GM23338 (cell line): ENCODE measurements around the gene CCT6B. TPM values are rescaled to one million over a fixed set of nuclear protein-coding genes. Genes with fewer than 3 reads are reported as not detected.

Experiments
- ATAC-seq: fragments of 200-7000 bp; cut with Tn5 transposase; 3 replicates; pipeline ENCODE4 v1.9.1; 2020
- DNase-seq: peaks from one replicate; pipeline ENCODE4 v3.0.0-alpha.2; 2015; ENCODE audit warnings: low spot score
- H2AFZ ChIP-seq: fragments of 200-600 bp; sonication (generic); 2 replicates; pipeline ENCODE4 v1.8.0; 2016; ENCODE audit warnings: antibody characterized with exemption, mild to moderate bottlenecking, moderate library complexity
- H3F3A ChIP-seq: fragments of 200-600 bp; sonication (generic); replicated peaks from 2 replicates; pipeline ENCODE4 v1.8.0; 2017; ENCODE audit warnings: antibody characterized with exemption, mixed run types, low read depth
- H3K27ac ChIP-seq: fragments of 200-600 bp; sonication (generic); 2 replicates; pipeline ENCODE4 v1.6.1; 2016; ENCODE audit warnings: low read depth
- H3K27me3 ChIP-seq: fragments of 200-600 bp; sonication (generic); 2 replicates; pipeline ENCODE4 v1.8.0; 2016; ENCODE audit warnings: mild to moderate bottlenecking, mixed run types, moderate library complexity; ENCODE audit not compliant: insufficient read depth
- H3K36me3 ChIP-seq: fragments of 200-600 bp; sonication (generic); 2 replicates; pipeline ENCODE4 v1.8.0; 2016; ENCODE audit warnings: mild to moderate bottlenecking; ENCODE audit not compliant: insufficient read depth
- H3K4me1 ChIP-seq: fragments of 200-600 bp; sonication (generic); 2 replicates; pipeline ENCODE4 v1.8.0; 2016; ENCODE audit warnings: mild to moderate bottlenecking, moderate library complexity; ENCODE audit not compliant: insufficient read depth
- H3K4me2 ChIP-seq: fragments of 200-600 bp; sonication (generic); 2 replicates; pipeline ENCODE4 v1.7.1; 2017; ENCODE audit warnings: mixed run types
- H3K4me3 ChIP-seq: fragments of 200-600 bp; sonication (generic); 2 replicates; pipeline ENCODE4 v1.6.1; 2016; ENCODE audit warnings: mixed run types
- H3K79me2 ChIP-seq: fragments of 200-600 bp; sonication (generic); replicated peaks from 2 replicates; pipeline ENCODE4 v1.8.0; 2017; ENCODE audit warnings: mild to moderate bottlenecking; ENCODE audit not compliant: insufficient read depth
- H3K9me2 ChIP-seq: fragments of 200-600 bp; sonication (generic); 2 replicates; pipeline ENCODE4 v1.8.0; 2017; ENCODE audit not compliant: insufficient read depth
- H4K20me1 ChIP-seq: fragments of 200-600 bp; sonication (generic); replicated peaks from 2 replicates; pipeline ENCODE4 v1.8.0; 2017; ENCODE audit warnings: mild to moderate bottlenecking; ENCODE audit not compliant: insufficient read depth
- H3K27ac Mint-ChIP-seq: 2 replicates; pipeline ENCODE4 v1.8.0; 2020; ENCODE audit warnings: inconsistent platforms, mild to moderate bottlenecking, moderate library complexity, mixed read lengths
- H3K27me3 Mint-ChIP-seq: 3 replicates; pipeline ENCODE4 v1.8.0; 2022; ENCODE audit warnings: low read depth, mild to moderate bottlenecking, moderate library complexity, mixed read lengths, inconsistent platforms; ENCODE audit not compliant: insufficient read depth, poor library complexity
- H3K36me3 Mint-ChIP-seq: 3 replicates; pipeline ENCODE4 v1.8.0; 2021; ENCODE audit warnings: low read depth, mild to moderate bottlenecking, inconsistent platforms, moderate library complexity, mixed read lengths
- H3K4me1 Mint-ChIP-seq: 3 replicates; pipeline ENCODE4 v1.8.0; 2020; ENCODE audit warnings: mild to moderate bottlenecking, inconsistent platforms, mixed read lengths
- H3K4me3 Mint-ChIP-seq: 3 replicates; pipeline ENCODE4 v1.8.0; 2021; ENCODE audit warnings: moderate library complexity, mild to moderate bottlenecking, inconsistent platforms, mixed read lengths
- H3K9me3 Mint-ChIP-seq: 3 replicates; pipeline ENCODE4 v1.8.0; 2020; ENCODE audit warnings: moderate library complexity, mild to moderate bottlenecking, inconsistent platforms, mixed read lengths
- CREB1 ChIP-seq: fragments of 250-450 bp; sonication (Bioruptor Pico); IDR thresholded peaks from 2 replicates; pipeline ENCODE4 v1.5.0; 2020; ENCODE audit warnings: low read depth, mild to moderate bottlenecking, moderate library complexity
- CTCF ChIP-seq, 2 experiments: fragments of 200-600 bp in 1 of 2; sonication (generic) in 1 of 2; conservative IDR thresholded peaks; 2 replicates each; pipeline versions ENCODE4 v1.5.1 to v1.6.1; 2016 to 2017; ENCODE audit warnings: antibody characterized with exemption in 2 of 2, low read depth in 2 of 2, mild to moderate bottlenecking in 2 of 2, moderate library complexity in 1 of 2
- ETS1 ChIP-seq: IDR thresholded peaks from 2 replicates; pipeline ENCODE4 v1.6.1; 2016; ENCODE audit warnings: antibody characterized with exemption
- EZH2 ChIP-seq: fragments of 200-600 bp; sonication (generic); IDR thresholded peaks from one replicate; pipeline ENCODE4 v1.8.0; 2017; ENCODE audit warnings: antibody characterized with exemption, mild to moderate bottlenecking, low read depth; ENCODE audit not compliant: unreplicated experiment
- EZH2phosphoT487 ChIP-seq: fragments of 200-600 bp; sonication (generic); IDR thresholded peaks from one replicate; pipeline ENCODE4 v1.8.1; 2018; ENCODE audit warnings: antibody characterized with exemption; ENCODE audit not compliant: unreplicated experiment
- POLR2AphosphoS5 ChIP-seq: IDR thresholded peaks from 2 replicates; pipeline ENCODE4 v1.6.1; 2016; ENCODE audit warnings: antibody characterized with exemption, low read depth
- REST ChIP-seq: IDR thresholded peaks from one replicate; pipeline ENCODE4 v1.6.1; 2018; ENCODE audit warnings: antibody characterized with exemption; ENCODE audit not compliant: unreplicated experiment
- STAT1 ChIP-seq: IDR thresholded peaks from one replicate; pipeline ENCODE4 v1.6.1; 2016; ENCODE audit warnings: antibody characterized with exemption; ENCODE audit not compliant: unreplicated experiment
- ZNF114 ChIP-seq: fragments of 250-450 bp; sonication (Bioruptor Pico); IDR thresholded peaks from 2 replicates; pipeline ENCODE4 v1.5.0; 2020; ENCODE audit warnings: mild to moderate bottlenecking, moderate library complexity
- ZNF331 ChIP-seq: fragments of 250-450 bp; sonication (Bioruptor Pico); IDR thresholded peaks from 2 replicates; pipeline ENCODE4 v1.5.0; 2020; ENCODE audit warnings: low read depth, mild to moderate bottlenecking, moderate library complexity
- ZNF462 ChIP-seq: fragments of 250-450 bp; sonication (Bioruptor Pico); IDR thresholded peaks from 2 replicates; pipeline ENCODE4 v1.5.0; 2020; ENCODE audit warnings: mild to moderate bottlenecking, moderate library complexity
- polyA plus RNA-seq: library from polyadenylated mRNA; unstranded; fragments of >200 nt; fragmentation: Nextera tagmentation; extraction: Ambion mirVana; gene quantifications from 2 replicates; pipeline ENCODE4 v1.2.1, GENCODE V29; 2016
- total RNA-seq: library from RNA; depleted of rRNA; stranded (reverse); fragments of >200 nt; shearing (Covaris generic); gene quantifications from 2 replicates; pipeline ENCODE4 v1.2.3, GENCODE V29; 2014

CCT6B gene
- total and polyA plus RNA-seq, 2 experiments from 2014 or later = 0.94 to 1.1 TPM

GRCh38 chr17:35006961-35007360 is 45.7 kb upstream of the CCT6B start:
- peaks cover 6% of the 10 kb centered on the region for H3K4me1 ChIP-seq
- peaks cover 3% of the 10 kb centered on the region for H4K20me1 ChIP-seq
- no peaks in the 10 kb centered on the region for H3F3A ChIP-seq
- Mint-ChIP-seq H3K27me3 (peaks cover 9% of the 10 kb centered on the region), H3K4me3 (no peak overlapping the region), H3K4me1 (peaks cover 14% of the 10 kb centered on the region), H3K9me3 (no peaks in the 10 kb centered on the region), H3K36me3 (peaks cover 70% of the 10 kb centered on the region), H3K27ac (no peak overlapping the region)
- no peak overlapping the region for H3K4me3 ChIP-seq
- DNase-seq (no peak), ATAC-seq (no peak)
- TF ChIP-seq REST (no peak), EZH2 (no peak), ZNF114 (no peak), ZNF331 (CRISPR knock-in tag) (no peak), CTCF (conservative IDR thresholded peaks at IDR 0.05; ENCODE audit: low read depth in 2 of 2) (no peak), POLR2AphosphoS5 (no peak), STAT1 (no peak), ETS1 (no peak), CREB1 (CRISPR knock-in tag) (no peak), ZNF462 (no peak), EZH2phosphoT487 (no peak)
- H3K9me2 ChIP-seq = no peaks in the 10 kb centered on the region
- no peak overlapping the region for H2AFZ ChIP-seq
- H3K36me3 ChIP-seq = peaks cover 8% of the 10 kb centered on the region; the same call in 1 of the 2 replicates
- no peaks in the 10 kb centered on the region for H3K27me3 ChIP-seq
- no peaks in the 10 kb centered on the region for H3K79me2 ChIP-seq
- peak overlapping the region; percentile 66; the same call in 1 of the 2 replicates for H3K27ac ChIP-seq
- no peak overlapping the region for H3K4me2 ChIP-seq
